ENCODE results near the gene TMEM45A.
"Not testable (repeated sequence)": the region's sequence is repeated elsewhere in the genome, so short reads cannot be mapped to it uniquely, and the experiment has no call there.

The TMEM45A gene

DNA sequence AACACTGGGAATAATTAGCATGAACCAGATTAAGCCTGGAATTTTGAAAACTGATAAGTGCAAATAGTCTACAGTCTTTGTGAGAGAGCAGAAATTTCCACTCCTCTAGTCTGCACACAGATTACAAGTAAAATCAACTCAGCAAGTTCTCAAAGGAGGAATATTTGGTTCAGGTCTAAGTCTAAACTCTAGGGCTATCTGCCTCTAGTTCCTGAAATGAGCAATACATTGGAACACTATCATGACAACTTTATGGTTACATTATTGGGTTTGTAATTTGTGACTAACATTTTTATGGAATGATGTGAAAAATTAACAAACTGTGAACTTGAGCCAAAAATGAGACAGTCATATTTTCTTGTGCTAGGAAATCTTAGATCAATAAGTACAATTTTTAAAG, 86.2 kb downstream of the TMEM45A start:
- DNase-seq: no peak

DNA sequence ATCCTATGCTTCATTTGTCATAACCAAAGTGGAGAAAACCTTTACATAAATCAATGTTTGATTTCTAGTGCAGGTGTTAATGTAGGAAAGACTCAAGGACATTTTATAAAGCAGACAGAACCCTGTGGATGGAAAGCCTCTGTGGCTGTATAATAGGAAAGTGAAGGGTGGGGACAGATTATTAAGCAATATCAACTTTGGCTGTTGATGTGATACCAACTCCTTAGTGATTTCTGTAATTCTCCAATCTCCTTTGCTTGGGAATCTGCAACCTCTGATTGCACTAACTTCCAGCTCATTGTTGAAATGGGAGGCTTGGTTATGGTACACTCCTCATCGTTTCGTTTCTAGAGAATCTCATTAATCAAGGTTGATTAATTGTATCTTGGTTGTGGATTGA, 87.7 kb downstream of the TMEM45A start:
- DNase-seq: no peak

DNA sequence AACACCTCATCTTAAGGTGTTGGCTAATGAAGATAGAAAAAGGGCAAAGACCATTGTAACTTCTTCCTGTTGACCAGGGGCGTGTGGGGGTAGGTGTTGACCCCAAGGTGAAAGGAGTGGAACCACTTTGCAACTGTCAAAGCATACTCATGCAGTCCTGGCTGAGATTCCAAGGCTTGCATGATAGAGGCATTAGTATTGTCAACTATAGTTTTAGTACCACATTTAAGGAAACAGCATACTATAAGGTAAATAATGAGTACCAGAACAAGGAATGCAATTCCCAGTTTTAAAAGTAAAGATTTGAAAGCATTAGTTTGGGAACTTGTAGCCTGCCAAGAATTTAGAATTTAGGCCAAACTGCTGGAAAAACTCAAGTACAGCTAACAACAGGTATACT, 89.2 kb downstream of the TMEM45A start:
- no peak for DNase-seq

DNA sequence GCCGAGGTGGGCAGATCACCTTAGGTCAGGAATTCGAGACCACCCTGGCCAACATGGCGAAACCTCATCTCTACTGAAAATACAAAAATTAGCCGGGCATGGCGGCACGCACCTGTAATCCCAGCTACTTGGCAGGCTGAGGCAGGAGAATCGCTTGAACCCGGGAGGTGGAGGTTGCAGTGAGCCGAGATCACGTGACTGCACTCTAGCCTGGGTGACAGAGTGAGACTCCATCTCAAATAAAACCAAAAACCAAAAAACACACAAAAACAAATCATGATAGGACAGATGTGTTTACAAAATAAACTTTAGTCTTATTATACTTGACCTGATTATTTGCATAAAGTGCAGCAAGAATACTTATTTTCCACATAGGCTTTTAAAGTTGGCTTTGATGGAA, 89.7 kb downstream of the TMEM45A start:
- not testable (repeated sequence) for DNase-seq

DNA sequence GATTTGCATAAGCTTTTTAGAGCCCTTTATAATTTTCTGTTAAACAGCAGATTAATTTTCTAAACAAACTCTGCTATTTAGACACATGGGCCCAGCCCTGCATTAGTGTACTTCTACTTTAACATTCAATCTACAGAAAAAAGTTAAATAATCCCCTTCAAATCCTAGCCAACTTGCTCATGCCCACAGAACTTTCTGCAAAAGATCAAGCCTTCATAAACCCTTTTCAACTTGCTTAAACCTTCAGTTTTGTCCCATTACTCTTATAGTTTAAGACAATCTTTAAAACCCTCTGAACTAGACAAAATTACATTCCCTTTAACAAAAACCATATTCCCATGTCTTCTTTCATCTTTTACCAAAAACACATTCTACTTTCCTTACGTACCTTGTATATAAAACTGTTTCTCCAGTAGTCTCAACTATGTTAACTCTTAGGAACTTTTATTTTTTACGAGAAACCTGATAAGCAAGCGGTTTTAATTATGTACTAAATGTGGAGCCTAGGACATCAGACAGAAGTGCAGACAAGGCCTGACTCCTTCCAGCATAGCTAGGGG, 91.8 kb downstream of the TMEM45A start:
- DNase-seq: no peak

DNA sequence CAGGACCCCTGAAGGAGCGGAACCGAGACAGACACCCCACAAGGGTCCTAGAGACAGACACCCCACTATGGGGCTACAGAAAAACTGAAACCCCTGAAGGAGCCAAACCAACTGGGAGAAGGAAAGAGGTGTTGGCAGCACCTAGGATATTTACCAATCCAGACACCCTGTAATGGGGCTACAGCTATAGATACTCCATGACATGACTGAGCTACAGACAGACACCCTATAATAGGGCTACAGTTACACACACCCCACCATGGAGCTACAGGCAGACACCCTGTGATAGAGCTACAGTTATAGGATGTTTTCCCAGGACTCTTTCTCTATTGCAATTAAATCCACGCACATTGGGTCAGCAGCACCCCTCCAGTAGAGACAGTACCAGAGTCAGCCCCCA, 94.4 kb downstream of the TMEM45A start:
- no peak for DNase-seq

DNA sequence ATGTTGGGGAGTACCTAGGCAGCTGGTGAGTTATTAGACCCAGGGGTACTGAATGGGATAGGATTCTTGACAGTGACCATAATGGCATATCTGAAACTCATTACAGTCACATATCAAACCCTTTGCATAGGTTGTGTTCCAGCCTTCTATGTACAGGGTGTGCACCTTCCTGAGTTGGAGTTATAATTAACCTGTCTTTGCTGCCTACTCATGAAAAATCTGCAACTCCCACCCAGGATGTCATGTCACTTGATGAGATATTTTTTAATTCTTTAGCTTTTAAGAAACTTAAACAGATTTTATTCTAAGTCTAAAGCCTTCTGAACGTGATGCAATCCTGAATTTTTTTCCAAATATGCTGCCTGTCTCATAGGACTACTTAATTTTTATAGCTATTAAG, 95.8 kb downstream of the TMEM45A start:
- no peak for DNase-seq

DNA sequence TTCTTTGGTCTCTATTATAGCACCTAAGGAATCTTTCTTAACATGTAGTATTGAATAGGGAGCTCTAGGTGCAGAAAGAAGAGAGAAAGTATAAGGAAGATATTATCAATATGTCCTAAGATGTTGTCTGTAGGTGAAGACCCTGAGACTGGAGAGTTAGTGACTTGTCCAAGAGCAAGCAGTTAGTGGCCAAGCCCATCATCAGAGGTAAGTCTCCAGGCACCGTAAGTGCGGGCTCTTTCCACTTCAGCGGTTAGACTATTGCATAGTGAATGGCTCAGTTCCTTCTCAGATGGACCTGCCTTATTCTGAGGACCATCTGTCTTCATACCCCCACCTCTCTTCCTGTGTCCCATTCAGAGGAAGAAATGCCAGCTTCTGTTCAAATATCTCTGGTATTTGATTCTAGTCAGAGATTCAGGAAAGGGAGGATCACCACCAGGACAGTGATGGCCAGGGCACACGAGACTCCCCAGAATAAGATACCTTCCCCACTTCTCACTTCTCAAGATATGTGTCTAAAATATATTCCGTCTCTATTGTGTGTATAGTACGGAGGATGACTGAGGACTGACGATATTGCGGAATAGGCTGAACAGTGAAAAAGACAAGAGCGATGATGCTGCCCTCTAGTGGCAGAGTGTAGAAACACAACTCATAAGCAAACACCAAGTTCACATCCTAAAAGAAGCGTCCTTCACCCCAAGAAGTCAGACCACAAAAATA, 97.9 kb downstream of the TMEM45A start:
- DNase-seq: peak; percentile 68

DNA sequence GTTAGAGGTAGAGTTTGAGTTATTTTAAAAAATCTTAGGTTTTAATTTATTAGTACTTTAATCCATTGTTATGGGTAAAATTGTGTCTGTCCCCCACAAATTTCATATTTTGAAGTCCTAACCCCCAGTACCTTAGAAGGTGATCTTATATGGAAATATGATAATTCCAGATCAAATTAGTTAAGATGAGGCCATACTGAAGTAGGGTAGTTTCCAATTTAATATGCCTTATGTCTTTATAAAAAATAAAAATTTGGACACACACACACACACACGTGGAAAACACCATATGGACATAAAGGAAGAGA, 98.4 kb downstream of the TMEM45A start:
- DNase-seq: no peak

DNA sequence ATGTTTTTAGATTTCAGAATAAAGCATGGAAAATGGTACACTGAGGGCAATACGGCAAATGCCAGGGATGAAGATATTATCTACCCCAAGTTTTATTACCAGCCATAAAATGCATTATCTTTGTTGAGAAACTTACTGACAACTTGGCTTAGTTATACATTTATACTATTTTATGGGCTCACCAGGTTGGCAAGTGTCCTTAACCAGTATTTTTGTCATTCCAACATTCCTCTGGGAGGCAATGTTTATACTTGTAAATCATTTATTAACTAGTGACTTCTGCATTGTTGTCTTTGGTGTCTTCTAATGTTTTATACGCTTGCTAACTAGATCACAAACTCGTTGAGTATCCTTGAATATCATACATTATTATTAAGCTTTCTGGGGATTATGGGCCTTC, 99.0 kb downstream of the TMEM45A start:
- DNase-seq: no peak

DNA sequence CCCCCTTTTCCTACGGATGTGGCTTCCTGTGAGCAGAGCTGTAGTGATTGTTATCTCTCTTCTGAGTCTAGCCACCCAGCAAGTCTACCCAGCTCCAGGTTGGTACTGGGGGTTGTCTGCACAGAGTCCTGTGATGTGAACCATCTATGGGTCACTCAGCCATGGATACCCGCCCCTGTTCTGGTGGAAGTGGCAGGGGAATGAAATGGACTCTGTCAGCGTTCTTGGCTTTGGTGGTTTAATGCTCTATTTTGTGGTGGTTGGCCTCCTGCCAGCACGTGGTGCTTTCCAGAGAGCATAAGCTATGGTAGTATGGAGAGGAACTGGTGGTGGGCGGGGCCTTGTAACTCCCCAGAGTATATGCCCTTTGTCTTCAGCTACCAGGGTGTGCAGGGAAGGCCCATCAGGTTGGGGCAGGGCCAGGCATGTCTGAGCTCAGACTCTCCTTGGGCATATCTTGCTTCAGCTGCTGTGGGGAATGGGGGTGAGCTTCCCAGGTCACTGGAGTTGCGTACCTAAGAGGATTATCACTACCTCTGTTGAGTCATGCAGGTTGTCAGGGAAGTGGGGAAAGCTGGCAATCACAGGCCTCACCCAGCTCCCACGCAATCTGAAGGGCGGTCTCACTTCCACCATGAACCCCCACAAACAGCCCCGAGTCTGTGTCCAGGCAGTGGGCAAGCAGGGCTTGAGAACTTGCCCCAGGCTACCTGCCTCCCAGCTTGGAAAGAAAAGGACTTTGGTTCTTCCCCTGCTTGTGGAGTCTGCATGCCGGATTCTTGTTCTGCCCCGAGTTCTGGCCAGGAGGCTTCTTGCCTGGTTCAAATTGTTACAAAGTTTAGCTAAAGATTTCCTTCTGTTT, 108.0 kb downstream of the TMEM45A start:
- DNase-seq: no peak

DNA sequence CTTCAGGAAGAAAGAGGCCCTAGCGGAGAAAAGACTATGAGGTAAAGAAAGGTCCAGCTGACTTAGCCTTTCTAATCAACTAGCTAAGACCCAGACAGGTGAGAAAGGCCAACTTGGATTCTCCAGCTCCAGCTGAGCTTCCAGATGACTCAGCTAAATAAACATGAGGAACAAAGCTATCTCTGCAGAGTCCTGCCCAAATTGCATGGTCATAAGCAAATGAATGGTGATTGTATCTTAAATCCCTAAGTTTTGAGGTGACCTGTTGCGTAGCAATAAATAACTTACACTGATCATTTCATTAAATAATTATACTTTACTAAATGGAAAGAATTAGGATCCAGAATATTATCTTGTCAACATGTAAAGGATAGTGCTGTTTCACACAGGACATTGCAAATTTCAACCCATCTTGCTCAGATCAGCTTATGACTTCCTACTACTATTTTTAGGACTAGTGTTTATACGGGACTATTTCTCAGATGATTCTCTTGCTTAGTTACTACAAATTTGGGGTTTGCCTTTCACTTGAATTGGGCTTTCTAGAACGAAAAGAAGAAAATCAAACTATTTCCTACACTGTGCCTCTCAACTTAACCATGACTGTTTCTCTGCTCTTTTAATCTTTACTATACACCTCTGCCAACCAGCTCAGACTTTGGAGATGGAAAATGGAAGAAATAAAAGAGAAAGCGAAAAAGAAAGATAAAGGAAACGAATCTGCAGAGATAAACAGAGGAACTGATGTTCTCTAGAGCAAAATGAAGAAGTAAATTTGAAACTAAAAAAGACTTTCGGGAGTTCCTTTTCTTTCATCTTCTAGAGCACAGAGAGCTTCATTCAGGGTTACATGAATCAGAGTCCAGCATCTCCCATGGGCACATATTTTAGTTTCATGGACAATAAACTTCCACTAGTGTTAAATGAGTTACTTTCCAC, 110.4 kb downstream of the TMEM45A start:
- no peak for DNase-seq

DNA sequence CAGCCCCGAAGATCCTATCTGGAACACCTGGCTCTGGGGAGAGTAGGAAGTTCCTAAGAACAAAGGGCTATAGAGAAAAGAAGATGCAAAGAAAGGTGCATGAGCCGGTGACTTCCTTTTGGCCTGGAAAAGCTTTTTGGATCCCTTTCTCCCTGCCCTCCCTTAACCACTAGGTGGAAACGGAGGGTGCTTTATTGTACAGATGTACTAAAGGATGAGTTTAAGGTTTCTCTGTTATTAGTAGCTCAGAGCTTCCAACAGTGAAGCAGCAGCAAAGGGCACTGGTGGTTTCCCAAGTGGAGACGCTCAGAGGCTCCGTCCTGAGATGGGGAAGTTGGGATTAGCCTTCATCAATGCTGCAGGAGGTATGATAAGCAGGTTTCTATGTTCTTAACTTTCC, 111.0 kb downstream of the TMEM45A start:
- DNase-seq: no peak

DNA sequence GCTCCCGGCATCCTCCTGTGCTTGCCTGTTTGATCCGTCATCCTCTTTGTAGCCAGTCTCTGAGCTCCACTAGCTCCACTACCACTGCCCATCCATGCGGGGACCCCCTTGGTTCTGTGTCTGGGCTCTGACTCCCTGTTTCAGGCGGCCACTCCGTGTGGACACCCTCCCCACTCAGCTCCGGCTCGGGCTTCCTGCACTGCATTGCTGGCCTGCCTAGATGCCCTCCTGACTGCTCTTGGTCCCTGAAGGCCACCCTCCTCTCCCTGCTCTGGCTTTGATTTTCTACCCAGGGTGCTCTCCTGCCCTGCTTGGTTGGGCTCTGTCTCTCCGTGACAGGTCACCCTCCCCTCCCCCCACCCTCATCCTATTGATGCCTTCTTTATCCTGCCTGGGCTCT, 112.9 kb downstream of the TMEM45A start:
- DNase-seq: no peak

DNA sequence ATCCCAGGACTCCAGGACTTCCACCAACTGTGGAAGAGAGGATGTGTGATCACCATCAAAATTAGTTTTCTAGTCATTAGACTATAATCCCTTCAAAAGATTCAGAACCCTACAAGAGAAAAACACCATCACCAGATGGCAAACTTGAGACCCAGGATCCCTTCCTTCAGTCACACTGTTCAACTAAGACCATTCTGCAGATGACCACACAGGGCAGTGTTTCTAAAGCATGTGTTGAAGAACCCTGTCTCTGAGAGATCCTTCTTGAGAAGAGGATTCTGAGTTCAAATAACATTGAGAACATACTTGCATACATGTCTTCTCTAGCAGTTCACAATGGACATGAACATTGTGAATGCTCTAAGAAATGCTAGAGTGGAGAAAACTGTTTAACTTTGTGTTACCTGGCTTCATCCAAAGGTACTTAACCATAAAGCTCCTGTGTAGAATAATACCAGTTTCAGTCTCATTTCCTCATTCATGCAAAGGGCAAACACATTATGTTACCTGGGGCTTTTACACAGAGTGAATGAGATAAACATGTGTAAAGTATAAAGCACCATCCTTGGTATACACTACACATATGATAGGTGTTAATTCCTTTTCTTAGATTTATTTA, 114.6 kb downstream of the TMEM45A start:
- DNase-seq: no peak

DNA sequence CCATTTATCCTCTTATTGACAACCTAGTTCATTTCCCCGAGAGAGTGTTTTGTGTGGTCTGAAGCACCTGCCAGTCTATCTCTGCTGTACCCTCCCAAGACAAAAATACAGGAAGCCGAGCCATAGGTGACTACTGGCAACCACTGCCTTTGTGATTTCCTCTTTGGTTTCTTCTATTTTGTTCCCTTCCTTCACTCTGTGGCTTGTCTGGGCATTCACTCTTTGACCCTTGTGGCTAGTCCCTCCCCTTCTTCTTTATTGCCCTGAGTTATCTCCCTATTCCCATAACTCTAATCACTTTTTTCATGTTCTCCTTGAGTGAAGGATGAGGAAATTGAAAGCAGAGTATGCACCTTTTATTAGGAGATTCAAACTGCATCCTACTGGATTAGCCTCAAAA, 116.9 kb downstream of the TMEM45A start, which contains the start of gene ADGRG7:
TSS of gene ADGRG7 (plus strand) at position 297 of the 400 bp plus-strand sequence. CDS start 256 bp downstream, outside the sequence.
- DNase-seq: no peak

DNA sequence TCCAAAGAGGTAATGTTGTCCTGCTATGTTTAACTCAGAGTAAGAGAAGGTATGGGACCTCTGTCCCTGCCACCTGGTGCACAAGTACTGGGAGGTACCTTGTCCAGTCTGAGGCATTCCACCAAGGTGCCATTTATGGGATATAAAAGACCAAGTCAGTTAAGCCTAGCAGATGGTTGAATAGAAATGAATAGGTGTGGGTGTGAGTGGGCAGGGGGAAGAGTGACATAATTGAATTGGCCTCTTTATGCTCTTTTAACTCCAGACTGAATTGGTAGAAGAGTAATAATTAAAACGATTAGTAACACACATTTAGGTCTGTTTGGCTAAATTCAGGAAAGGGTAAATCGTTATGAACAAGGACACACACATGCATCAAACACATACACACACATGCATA, 117.5 kb downstream of the TMEM45A start:
- DNase-seq: no peak

DNA sequence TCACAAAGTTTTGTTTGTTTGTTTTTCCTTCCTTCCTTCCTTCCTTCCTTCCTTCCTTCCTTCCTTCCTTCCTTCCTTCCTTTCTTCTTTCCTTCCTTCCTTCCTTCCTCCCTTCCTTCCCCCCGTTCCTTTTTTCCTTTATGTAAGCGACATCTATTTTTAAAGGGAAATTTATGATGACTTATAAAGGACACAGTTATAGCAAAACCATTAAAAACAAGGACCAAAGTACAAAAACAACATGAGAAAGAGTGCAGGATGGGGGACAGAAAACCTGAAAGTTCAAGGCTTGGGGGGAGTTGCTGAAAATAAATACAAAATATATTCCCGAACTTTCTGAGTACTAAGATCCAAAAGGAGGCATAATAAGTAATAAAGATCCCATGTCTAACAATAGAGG, 118.8 kb downstream of the TMEM45A start:
- DNase-seq: no peak

DNA sequence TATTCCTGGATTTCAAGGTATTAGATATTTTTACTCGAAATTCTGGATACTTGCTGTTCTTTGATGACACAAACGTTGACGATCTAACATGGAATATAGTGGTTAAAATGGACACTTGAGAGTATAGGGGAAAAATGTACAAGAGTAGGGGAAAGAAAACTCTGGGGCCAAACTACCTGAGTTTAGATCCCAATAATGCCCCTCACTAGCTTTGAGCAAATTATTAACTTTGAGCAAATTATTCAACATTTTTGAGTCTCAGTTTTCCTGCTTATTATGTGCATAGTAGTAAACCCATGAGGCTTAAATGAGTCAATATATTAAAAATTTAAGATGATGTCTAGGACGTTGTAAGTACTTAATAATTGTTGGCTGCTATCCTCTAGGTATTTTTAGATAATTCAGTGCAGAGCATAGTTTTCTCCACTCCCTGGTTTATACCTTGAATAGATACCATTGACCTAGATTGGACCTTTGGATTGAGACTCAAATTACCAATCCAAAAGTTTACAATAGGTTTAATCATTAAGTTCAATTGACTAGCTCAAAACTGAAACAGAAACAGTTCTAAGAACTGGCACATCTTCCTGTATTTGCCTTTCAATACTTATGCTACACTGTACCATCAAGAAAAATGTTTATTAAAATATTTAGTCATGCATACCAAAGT, 121.4 kb downstream of the TMEM45A start:
- no peak for DNase-seq

DNA sequence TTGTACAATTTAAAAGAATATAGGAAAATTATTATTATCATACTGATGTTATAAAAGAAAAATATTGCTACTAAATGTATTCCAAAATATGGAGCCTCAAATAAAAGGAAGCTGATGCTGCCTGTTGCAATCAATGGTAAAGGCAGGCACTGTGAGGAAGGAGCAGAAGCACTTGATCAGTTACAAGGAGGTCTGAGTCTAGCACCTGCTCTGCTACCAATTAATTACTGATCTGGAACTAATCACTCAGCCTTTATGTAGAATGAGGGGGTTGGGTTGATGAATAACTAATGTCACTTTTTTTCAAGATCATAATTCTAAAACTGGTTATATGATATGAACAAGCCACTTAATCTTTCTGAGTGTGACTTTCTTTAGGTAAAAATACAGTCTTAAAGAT, 122.5 kb downstream of the TMEM45A start:
- DNase-seq: no peak

DNA sequence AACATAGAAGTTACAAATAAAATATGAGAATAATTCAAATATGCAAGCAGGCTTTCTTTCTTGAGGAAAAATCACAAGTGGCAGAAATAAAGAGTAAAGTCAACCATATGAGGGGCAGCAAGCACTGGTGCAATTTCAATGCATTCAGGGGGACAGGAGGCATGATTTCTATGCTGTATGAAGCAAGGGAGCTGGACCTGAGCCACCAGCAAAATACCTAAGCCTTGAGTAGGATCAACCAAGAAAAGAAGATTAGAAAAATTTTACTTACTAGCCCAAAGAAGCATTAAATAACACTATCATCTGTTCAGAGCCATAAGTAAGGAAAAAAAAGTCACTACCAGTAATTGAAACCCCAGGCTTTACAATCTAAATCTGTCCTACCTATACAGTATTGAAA, 123.3 kb downstream of the TMEM45A start:
- DNase-seq: no peak

DNA sequence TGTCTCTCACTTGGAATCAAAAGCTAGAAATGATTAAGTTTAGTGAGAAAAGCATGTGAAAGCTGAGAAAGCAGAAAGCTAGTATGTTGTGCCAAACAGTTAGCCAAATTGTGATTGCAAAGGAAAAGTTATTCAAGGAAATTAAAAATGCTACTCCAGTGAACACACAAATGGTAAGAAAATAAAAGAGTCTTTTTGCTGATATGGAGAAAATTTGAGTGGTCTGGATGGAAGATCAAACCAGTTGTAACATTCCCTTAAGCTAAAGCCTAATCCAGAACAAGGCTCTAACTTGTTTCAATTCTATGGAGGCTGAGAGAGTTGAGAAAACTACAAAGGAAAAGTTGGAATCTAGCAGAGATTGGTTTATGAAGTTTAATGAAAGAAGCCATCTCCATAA, 128.8 kb downstream of the TMEM45A start:
- DNase-seq: no peak
